GM23338 (cell line): ENCODE data around the gene KLHL36. TPM values are rescaled to one million over a fixed set of nuclear protein-coding genes. Genes with fewer than 3 reads are reported as not detected.

Experiments
- ATAC-seq: fragments of 200-7000 bp; cut with Tn5 transposase; 3 replicates; pipeline ENCODE4 v1.9.1; 2020
- DNase-seq: peaks from one replicate; pipeline ENCODE4 v3.0.0-alpha.2; 2015; ENCODE audit warnings: low spot score
- H2AFZ ChIP-seq: fragments of 200-600 bp; sonication (generic); 2 replicates; pipeline ENCODE4 v1.8.0; 2016; ENCODE audit warnings: antibody characterized with exemption, mild to moderate bottlenecking, moderate library complexity
- H3F3A ChIP-seq: fragments of 200-600 bp; sonication (generic); replicated peaks from 2 replicates; pipeline ENCODE4 v1.8.0; 2017; ENCODE audit warnings: antibody characterized with exemption, mixed run types, low read depth
- H3K27ac ChIP-seq: fragments of 200-600 bp; sonication (generic); 2 replicates; pipeline ENCODE4 v1.6.1; 2016; ENCODE audit warnings: low read depth
- H3K27me3 ChIP-seq: fragments of 200-600 bp; sonication (generic); 2 replicates; pipeline ENCODE4 v1.8.0; 2016; ENCODE audit warnings: mild to moderate bottlenecking, mixed run types, moderate library complexity; ENCODE audit not compliant: insufficient read depth
- H3K36me3 ChIP-seq: fragments of 200-600 bp; sonication (generic); 2 replicates; pipeline ENCODE4 v1.8.0; 2016; ENCODE audit warnings: mild to moderate bottlenecking; ENCODE audit not compliant: insufficient read depth
- H3K4me1 ChIP-seq: fragments of 200-600 bp; sonication (generic); 2 replicates; pipeline ENCODE4 v1.8.0; 2016; ENCODE audit warnings: mild to moderate bottlenecking, moderate library complexity; ENCODE audit not compliant: insufficient read depth
- H3K4me2 ChIP-seq: fragments of 200-600 bp; sonication (generic); 2 replicates; pipeline ENCODE4 v1.7.1; 2017; ENCODE audit warnings: mixed run types
- H3K4me3 ChIP-seq: fragments of 200-600 bp; sonication (generic); 2 replicates; pipeline ENCODE4 v1.6.1; 2016; ENCODE audit warnings: mixed run types
- H3K79me2 ChIP-seq: fragments of 200-600 bp; sonication (generic); replicated peaks from 2 replicates; pipeline ENCODE4 v1.8.0; 2017; ENCODE audit warnings: mild to moderate bottlenecking; ENCODE audit not compliant: insufficient read depth
- H3K9me2 ChIP-seq: fragments of 200-600 bp; sonication (generic); 2 replicates; pipeline ENCODE4 v1.8.0; 2017; ENCODE audit not compliant: insufficient read depth
- H4K20me1 ChIP-seq: fragments of 200-600 bp; sonication (generic); replicated peaks from 2 replicates; pipeline ENCODE4 v1.8.0; 2017; ENCODE audit warnings: mild to moderate bottlenecking; ENCODE audit not compliant: insufficient read depth
- H3K27ac Mint-ChIP-seq: 2 replicates; pipeline ENCODE4 v1.8.0; 2020; ENCODE audit warnings: inconsistent platforms, mild to moderate bottlenecking, moderate library complexity, mixed read lengths
- H3K27me3 Mint-ChIP-seq: 3 replicates; pipeline ENCODE4 v1.8.0; 2022; ENCODE audit warnings: low read depth, mild to moderate bottlenecking, moderate library complexity, mixed read lengths, inconsistent platforms; ENCODE audit not compliant: insufficient read depth, poor library complexity
- H3K36me3 Mint-ChIP-seq: 3 replicates; pipeline ENCODE4 v1.8.0; 2021; ENCODE audit warnings: low read depth, mild to moderate bottlenecking, inconsistent platforms, moderate library complexity, mixed read lengths
- H3K4me1 Mint-ChIP-seq: 3 replicates; pipeline ENCODE4 v1.8.0; 2020; ENCODE audit warnings: mild to moderate bottlenecking, inconsistent platforms, mixed read lengths
- H3K4me3 Mint-ChIP-seq: 3 replicates; pipeline ENCODE4 v1.8.0; 2021; ENCODE audit warnings: moderate library complexity, mild to moderate bottlenecking, inconsistent platforms, mixed read lengths
- H3K9me3 Mint-ChIP-seq: 3 replicates; pipeline ENCODE4 v1.8.0; 2020; ENCODE audit warnings: moderate library complexity, mild to moderate bottlenecking, inconsistent platforms, mixed read lengths
- CREB1 ChIP-seq: fragments of 250-450 bp; sonication (Bioruptor Pico); IDR thresholded peaks from 2 replicates; pipeline ENCODE4 v1.5.0; 2020; ENCODE audit warnings: low read depth, mild to moderate bottlenecking, moderate library complexity
- CTCF ChIP-seq, 2 experiments: fragments of 200-600 bp in 1 of 2; sonication (generic) in 1 of 2; conservative IDR thresholded peaks; 2 replicates each; pipeline versions ENCODE4 v1.5.1 to v1.6.1; 2016 to 2017; ENCODE audit warnings: antibody characterized with exemption in 2 of 2, low read depth in 2 of 2, mild to moderate bottlenecking in 2 of 2, moderate library complexity in 1 of 2
- ETS1 ChIP-seq: IDR thresholded peaks from 2 replicates; pipeline ENCODE4 v1.6.1; 2016; ENCODE audit warnings: antibody characterized with exemption
- EZH2 ChIP-seq: fragments of 200-600 bp; sonication (generic); IDR thresholded peaks from one replicate; pipeline ENCODE4 v1.8.0; 2017; ENCODE audit warnings: antibody characterized with exemption, mild to moderate bottlenecking, low read depth; ENCODE audit not compliant: unreplicated experiment
- REST ChIP-seq: IDR thresholded peaks from one replicate; pipeline ENCODE4 v1.6.1; 2018; ENCODE audit warnings: antibody characterized with exemption; ENCODE audit not compliant: unreplicated experiment
- STAT1 ChIP-seq: IDR thresholded peaks from one replicate; pipeline ENCODE4 v1.6.1; 2016; ENCODE audit warnings: antibody characterized with exemption; ENCODE audit not compliant: unreplicated experiment
- ZNF462 ChIP-seq: fragments of 250-450 bp; sonication (Bioruptor Pico); IDR thresholded peaks from 2 replicates; pipeline ENCODE4 v1.5.0; 2020; ENCODE audit warnings: mild to moderate bottlenecking, moderate library complexity
- polyA plus RNA-seq: library from polyadenylated mRNA; unstranded; fragments of >200 nt; fragmentation: Nextera tagmentation; extraction: Ambion mirVana; gene quantifications from 2 replicates; pipeline ENCODE4 v1.2.1, GENCODE V29; 2016
- total RNA-seq: library from RNA; depleted of rRNA; stranded (reverse); fragments of >200 nt; shearing (Covaris generic); gene quantifications from 2 replicates; pipeline ENCODE4 v1.2.3, GENCODE V29; 2014

KLHL36 gene
- total and polyA plus RNA-seq, 2 experiments from 2014 or later = 13.4 to 70.4 TPM

GRCh38 chr16:84616515-84616914, 31.8 kb upstream of the KLHL36 start (continued):
- TF ChIP-seq STAT1 (no peak), ETS1 (no peak), CTCF (conservative IDR thresholded peaks at IDR 0.05; ENCODE audit: low read depth in 2 of 2) (no peak)

- H3K27ac Mint-ChIP-seq = no peak overlapping the region; the same call in 1 of the 2 replicates
- ATAC-seq (peak; percentile 39), DNase-seq (no peak)
- H3K4me1 Mint-ChIP-seq = peaks cover 52% of the 10 kb centered on the region
- Histone ChIP-seq H3K9me2 (no peaks in the 10 kb centered on the region), H3F3A (0 out of 2 replicates have a peak, but pooled peaks cover 10% of the 10 kb centered on the region), H2AFZ (no peak overlapping the region; the same call in 1 of the 2 replicates), H4K20me1 (peaks cover 25% of the 10 kb centered on the region), H3K4me2 (peak overlapping the region; percentile 97), H3K36me3 (no peaks in the 10 kb centered on the region; the same call in 1 of the 2 replicates), H3K79me2 (peaks cover 51% of the 10 kb centered on the region), H3K27me3 (peaks cover 13% of the 10 kb centered on the region), H3K4me1 (peaks cover 15% of the 10 kb centered on the region), H3K27ac (no peak overlapping the region), H3K4me3 (peak overlapping the region; percentile 90)
- peak overlapping the region; percentile 96 for H3K4me3 Mint-ChIP-seq
- H3K36me3 Mint-ChIP-seq = peaks cover 14% of the 10 kb centered on the region
- peaks cover 19% of the 10 kb centered on the region for H3K27me3 Mint-ChIP-seq
- no peaks in the 10 kb centered on the region; the same call in 2 of the 3 replicates for H3K9me3 Mint-ChIP-seq
- TF ChIP-seq ZNF462 (CRISPR knock-in tag) = no peak
- TF ChIP-seq CREB1 (CRISPR knock-in tag) = no peak
- no peak for TF ChIP-seq ETS1
- TF ChIP-seq REST = no peak
- no peak for TF ChIP-seq EZH2
Observed at GRCh38 chr16:84617041-84617790, 31.1 kb upstream of the KLHL36 start.
